GM12878 (cell line): ENCODE measurements around the gene TDRD5. TPM values are rescaled to one million over a fixed set of nuclear protein-coding genes. Genes with fewer than 3 reads are reported as not detected.
A peak's percentile ranks its signal among the peaks of the same experiment; 100 is the strongest.

Experiments used
- ATAC-seq: fragments of 200-7000 bp; cut with Tn5 transposase; 3 replicates; pipeline ENCODE4 v1.9.1; 2020; ENCODE audit warnings: mild to moderate bottlenecking, moderate library complexity
- BruUV-seq: library from RNA; stranded (reverse); fragments of 400-500 nt; replicated peaks from 2 replicates; lab custom pipeline; 2021; lab: Mats Ljungman, UMichigan
- CTCF ChIA-PET: fragments of 300-600 bp; sonication (Branson Sonifier 250); formaldehyde crosslinking; extraction: SDS; loops from one replicate; lab custom pipeline; 2021; ENCODE audit warnings: inconsistent platforms; lab: Yijun Ruan, JAX
- POLR2A ChIA-PET: fragments of 350-600 bp; formaldehyde crosslinking; extraction: SDS; loops from one replicate; lab custom pipeline; 2021; ENCODE audit warnings: inconsistent platforms; lab: Charles Lee
- RAD21 ChIA-PET: fragments of 300-600 bp; sonication (Branson Sonifier 250); formaldehyde crosslinking; loops from one replicate; lab custom pipeline; 2023; ENCODE audit warnings: antibody characterized with exemption; ENCODE audit not compliant: unreplicated experiment; lab: Charles Lee
- SMC1A ChIA-PET: fragments of 300-600 bp; sonication (Branson Sonifier 250); formaldehyde crosslinking; loops from one replicate; lab custom pipeline; 2023; ENCODE audit not compliant: unreplicated experiment, uncharacterized antibody; lab: Charles Lee
- DNase-seq: peaks from one replicate; pipeline ENCODE4 v3.0.0-alpha.2; 2011; ENCODE audit warnings: low read depth, low spot score
- FAIRE-seq: peaks from 3 replicates; lab custom pipeline; 2011; peaks lifted over from hg19 to GRCh38; lab: Jason Lieb, UNC
- H2AFZ ChIP-seq: 2 replicates; pipeline ENCODE4 v1.6.0; 2011; ENCODE audit warnings: low read depth, low read length, control low read depth; ENCODE audit not compliant: control insufficient read depth
- H3K27ac ChIP-seq: 2 replicates; pipeline ENCODE4 v1.5.1; 2011; ENCODE audit warnings: control low read depth; ENCODE audit not compliant: control insufficient read depth, insufficient read depth
- H3K27me3 ChIP-seq, 2 experiments: replicated peaks in 1 of 2; 2 replicates each; pipeline versions ENCODE4 v1.6.0 to v1.6.1; 2011; ENCODE audit warnings: low read length in 1 of 2; ENCODE audit not compliant: control insufficient read depth in 2 of 2, insufficient read depth in 2 of 2
- H3K36me3 ChIP-seq, 2 experiments: 2 replicates each; pipeline ENCODE4 v1.5.1; 2011; ENCODE audit warnings: low read length in 1 of 2; ENCODE audit not compliant: control insufficient read depth in 2 of 2, insufficient read depth in 2 of 2
- H3K4me1 ChIP-seq: 2 replicates; pipeline ENCODE4 v1.6.1; 2011; ENCODE audit warnings: mild to moderate bottlenecking, low read length, moderate library complexity, mixed read lengths; ENCODE audit not compliant: control insufficient read depth, insufficient read depth
- H3K4me2 ChIP-seq: 2 replicates; pipeline ENCODE4 v1.6.0; 2011; ENCODE audit warnings: control low read depth; ENCODE audit not compliant: control insufficient read depth, insufficient read depth
- H3K4me3 ChIP-seq: fragments of 200-600 bp; sonication (generic); 2 replicates; pipeline ENCODE4 v1.5.1; 2016
- H3K79me2 ChIP-seq: 2 replicates; pipeline ENCODE4 v1.6.0; 2011; ENCODE audit warnings: low read length; ENCODE audit not compliant: control insufficient read depth, insufficient read depth
- H3K9ac ChIP-seq: 2 replicates; pipeline ENCODE4 v1.8.0; 2011; ENCODE audit warnings: low read length, control low read depth, mixed read lengths; ENCODE audit not compliant: control insufficient read depth, insufficient read depth
- H3K9me3 ChIP-seq: replicated peaks from 3 replicates; pipeline ENCODE4 v1.5.1; 2011; ENCODE audit warnings: mild to moderate bottlenecking, low read length; ENCODE audit not compliant: control insufficient read depth, insufficient read depth
- H4K20me1 ChIP-seq: 2 replicates; pipeline ENCODE4 v1.6.0; 2011; ENCODE audit not compliant: control insufficient read depth, insufficient read depth
- BCL3 ChIP-seq: IDR thresholded peaks from 2 replicates; pipeline ENCODE4 v1.6.1; 2011; ENCODE audit warnings: borderline replicate concordance, low read depth, mild to moderate bottlenecking, moderate library complexity, low read length; ENCODE audit not compliant: insufficient read depth, poor library complexity, severe bottlenecking
- CTCF ChIP-seq, 3 experiments: IDR thresholded peaks in 2 of 3; conservative IDR thresholded peaks in 1 of 3; 2 replicates each; pipeline ENCODE4 v1.5.1; 2011; ENCODE audit warnings: low read depth in 3 of 3, low read length in 3 of 3, mild to moderate bottlenecking in 3 of 3, control low read depth in 2 of 3, moderate library complexity in 2 of 3, inconsistent platforms in 1 of 3, mixed read lengths in 1 of 3; ENCODE audit not compliant: control insufficient read depth in 2 of 3, insufficient read depth in 1 of 3; ENCODE audit errors: extremely low read depth in 1 of 3
- RUNX3 ChIP-seq: IDR thresholded peaks from 2 replicates; pipeline ENCODE4 v1.6.1; 2012; ENCODE audit warnings: low read length, inconsistent platforms
- SMC3 ChIP-seq: IDR thresholded peaks from 2 replicates; pipeline ENCODE4 v1.6.1; 2011; ENCODE audit warnings: low read length, improper control_type of control experiment, borderline replicate concordance
- ZBED1 ChIP-seq: IDR thresholded peaks from 2 replicates; pipeline ENCODE4 v1.6.1; 2016; ENCODE audit warnings: borderline replicate concordance
- in situ Hi-C: fragments of 300-500 bp; cut with MboI; formaldehyde crosslinking; loops from 9 replicates; pipeline ENCODE4 v1.14.3; 2018; ENCODE audit warnings: mixed read lengths
- intact Hi-C: fragments of 100-400 bp; cut with micrococcal nuclease; formaldehyde crosslinking; loops from one replicate; pipeline ENCODE4 v1.14.2; 2022; ENCODE audit not compliant: unreplicated experiment
- polyA plus RNA-seq, 11 experiments: library from polyadenylated mRNA; depleted of rRNA in 4 of 11; unstranded in 6 of 11; stranded (reverse) in 5 of 11; fragments of >200 nt; fragmentation: Nextera tagmentation in 4 of 11; fragmentation: Illumina TruSeq in 1 of 11; extraction: Ambion mirVana in 4 of 11; extraction: Trizol in 1 of 11; gene quantifications; 1 replicate in 1 of 11; 2 replicates in 10 of 11; pipeline versions ENCODE4 v1.2.1 to v1.2.3, GENCODE V29; 2011 to 2016; ENCODE audit warnings: inconsistent platforms in 2 of 11, missing spikeins in 2 of 11, low read depth in 1 of 11
- total RNA-seq, 4 experiments: library from RNA; depleted of rRNA in 3 of 4; stranded (reverse); fragments of >200 nt in 3 of 4; fragmentation: Illumina TruSeq in 1 of 4; extraction: Trizol in 1 of 4; gene quantifications; 2 replicates each; pipeline versions ENCODE4 v1.2.1 to v1.2.3, GENCODE V29; 2013 to 2021
- TF ChIP-seq, protein P1 (sequence below): IDR thresholded peaks from 2 replicates; pipeline ENCODE4 v1.6.1; 2011; ENCODE audit warnings: mild to moderate bottlenecking, low read depth, low read length, moderate library complexity; ENCODE audit not compliant: insufficient replicate concordance
- TF ChIP-seq, protein P2 (sequence below): fragments of 450-650 bp; IDR thresholded peaks from 2 replicates; pipeline ENCODE4 v1.6.1; 2016; ENCODE audit warnings: mild to moderate bottlenecking, moderate library complexity, borderline replicate concordance

TDRD5 gene
- total and polyA plus RNA-seq, 10 of the 15 experiments (the other 5 are each of a cell fraction or from before 2014, with no cell fraction given): 0.01 TPM; not detected in 9

DNA sequence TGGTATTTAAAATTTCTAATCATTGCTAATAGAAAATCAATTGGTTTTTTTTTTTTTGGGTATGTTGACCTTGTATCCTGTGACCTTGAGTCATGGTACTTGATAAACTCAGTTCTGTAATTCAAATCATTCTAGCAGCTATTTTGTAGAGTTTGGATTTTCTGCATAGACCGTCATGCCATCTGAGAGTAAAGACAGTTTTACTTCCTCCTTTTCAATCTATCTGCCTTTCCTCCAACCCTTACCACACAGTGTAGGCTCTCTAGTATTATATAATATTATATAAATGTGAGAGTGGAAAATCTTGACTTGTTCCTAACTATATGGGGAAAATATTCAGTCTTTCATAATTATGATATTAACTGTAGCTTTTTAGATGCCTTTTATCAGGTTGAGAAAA, 7.0 kb downstream of the TDRD5 start (continued):
- TF ChIP-seq, protein P1, sequence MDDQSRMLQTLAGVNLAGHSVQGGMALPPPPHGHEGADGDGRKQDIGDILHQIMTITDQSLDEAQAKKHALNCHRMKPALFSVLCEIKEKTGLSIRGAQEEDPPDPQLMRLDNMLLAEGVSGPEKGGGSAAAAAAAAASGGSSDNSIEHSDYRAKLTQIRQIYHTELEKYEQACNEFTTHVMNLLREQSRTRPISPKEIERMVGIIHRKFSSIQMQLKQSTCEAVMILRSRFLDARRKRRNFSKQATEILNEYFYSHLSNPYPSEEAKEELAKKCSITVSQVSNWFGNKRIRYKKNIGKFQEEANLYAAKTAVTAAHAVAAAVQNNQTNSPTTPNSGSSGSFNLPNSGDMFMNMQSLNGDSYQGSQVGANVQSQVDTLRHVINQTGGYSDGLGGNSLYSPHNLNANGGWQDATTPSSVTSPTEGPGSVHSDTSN: no peak
- TF ChIP-seq, all 136 proteins: peak for 0

GRCh38 chr1:179599623-179600249, 8.1 kb downstream of the TDRD5 start:
- Histone ChIP-seq H3K4me2 (no peak overlapping the region), H3K4me3 (no peak overlapping the region), H3K4me1 (no peaks in the 10 kb centered on the region), H4K20me1 (no peaks in the 10 kb centered on the region), H3K27me3 (no peaks in the 10 kb centered on the region), H3K27ac (no peak overlapping the region), H3K9ac (no peak overlapping the region), H3K9me3 (no peaks in the 10 kb centered on the region), H2AFZ (no peak overlapping the region), H3K79me2 (no peaks in the 10 kb centered on the region), H3K36me3 (no peaks in the 10 kb centered on the region)
- ChIA-PET CTCF (interaction anchor here (0.6 to 1.4 kb wide), 4 partner anchors 8 to 519 kb away, joined by 3 to 4 read pairs (median 3); no protein-coding TSS in a partner anchor), RAD21 (interaction anchor here (1.0 kb wide), 1 partner anchor 1066 kb away, joined by 3 read pairs; no protein-coding TSS in a partner anchor), POLR2A (interaction anchor here (0.6 kb wide), 1 partner anchor 498 kb away, joined by 5 read pairs; no protein-coding TSS in a partner anchor), SMC1A (interaction anchor here (0.7 to 1.0 kb wide), 2 partner anchors 8 to 520 kb away, joined by 3 to 4 read pairs; no protein-coding TSS in a partner anchor)
- intact Hi-C loops (no loop called here), in situ Hi-C loops (no loop called here)
- peak; percentile 76 for ATAC-seq
- TF ChIP-seq BCL3: no peak
- peak; percentile 17 for TF ChIP-seq SMC3
- TF ChIP-seq RUNX3: no peak
- TF ChIP-seq CTCF (IDR thresholded peaks at IDR 0.05 in 2 of 3, conservative IDR thresholded peaks at IDR 0.05 in 1 of 3; ENCODE audit: control insufficient read depth in 2 of 3, extremely low read depth in 1 of 3, insufficient read depth in 1 of 3, low read depth in 3 of 3, low read length in 3 of 3): peak; percentile 17 to 43 (median 34); a peak in 5 of 6 replicates
- TF ChIP-seq, protein P2, sequence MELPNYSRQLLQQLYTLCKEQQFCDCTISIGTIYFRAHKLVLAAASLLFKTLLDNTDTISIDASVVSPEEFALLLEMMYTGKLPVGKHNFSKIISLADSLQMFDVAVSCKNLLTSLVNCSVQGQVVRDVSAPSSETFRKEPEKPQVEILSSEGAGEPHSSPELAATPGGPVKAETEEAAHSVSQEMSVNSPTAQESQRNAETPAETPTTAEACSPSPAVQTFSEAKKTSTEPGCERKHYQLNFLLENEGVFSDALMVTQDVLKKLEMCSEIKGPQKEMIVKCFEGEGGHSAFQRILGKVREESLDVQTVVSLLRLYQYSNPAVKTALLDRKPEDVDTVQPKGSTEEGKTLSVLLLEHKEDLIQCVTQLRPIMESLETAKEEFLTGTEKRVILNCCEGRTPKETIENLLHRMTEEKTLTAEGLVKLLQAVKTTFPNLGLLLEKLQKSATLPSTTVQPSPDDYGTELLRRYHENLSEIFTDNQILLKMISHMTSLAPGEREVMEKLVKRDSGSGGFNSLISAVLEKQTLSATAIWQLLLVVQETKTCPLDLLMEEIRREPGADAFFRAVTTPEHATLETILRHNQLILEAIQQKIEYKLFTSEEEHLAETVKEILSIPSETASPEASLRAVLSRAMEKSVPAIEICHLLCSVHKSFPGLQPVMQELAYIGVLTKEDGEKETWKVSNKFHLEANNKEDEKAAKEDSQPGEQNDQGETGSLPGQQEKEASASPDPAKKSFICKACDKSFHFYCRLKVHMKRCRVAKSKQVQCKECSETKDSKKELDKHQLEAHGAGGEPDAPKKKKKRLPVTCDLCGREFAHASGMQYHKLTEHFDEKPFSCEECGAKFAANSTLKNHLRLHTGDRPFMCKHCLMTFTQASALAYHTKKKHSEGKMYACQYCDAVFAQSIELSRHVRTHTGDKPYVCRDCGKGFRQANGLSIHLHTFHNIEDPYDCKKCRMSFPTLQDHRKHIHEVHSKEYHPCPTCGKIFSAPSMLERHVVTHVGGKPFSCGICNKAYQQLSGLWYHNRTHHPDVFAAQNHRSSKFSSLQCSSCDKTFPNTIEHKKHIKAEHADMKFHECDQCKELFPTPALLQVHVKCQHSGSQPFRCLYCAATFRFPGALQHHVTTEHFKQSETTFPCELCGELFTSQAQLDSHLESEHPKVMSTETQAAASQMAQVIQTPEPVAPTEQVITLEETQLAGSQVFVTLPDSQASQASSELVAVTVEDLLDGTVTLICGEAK: no peak
- no peak for TF ChIP-seq ZBED1
- DNase-seq: no peak
- BruUV-seq: no TSS peak
- no peak for FAIRE-seq
